ENCODE data around the gene PFDN4. TPM values are rescaled to one million over a fixed set of nuclear protein-coding genes. Genes with fewer than 3 reads are reported as not detected.

Gene PFDN4
- total RNA-seq, 1 donor from 2014 or later = 26.8 TPM

DNA sequence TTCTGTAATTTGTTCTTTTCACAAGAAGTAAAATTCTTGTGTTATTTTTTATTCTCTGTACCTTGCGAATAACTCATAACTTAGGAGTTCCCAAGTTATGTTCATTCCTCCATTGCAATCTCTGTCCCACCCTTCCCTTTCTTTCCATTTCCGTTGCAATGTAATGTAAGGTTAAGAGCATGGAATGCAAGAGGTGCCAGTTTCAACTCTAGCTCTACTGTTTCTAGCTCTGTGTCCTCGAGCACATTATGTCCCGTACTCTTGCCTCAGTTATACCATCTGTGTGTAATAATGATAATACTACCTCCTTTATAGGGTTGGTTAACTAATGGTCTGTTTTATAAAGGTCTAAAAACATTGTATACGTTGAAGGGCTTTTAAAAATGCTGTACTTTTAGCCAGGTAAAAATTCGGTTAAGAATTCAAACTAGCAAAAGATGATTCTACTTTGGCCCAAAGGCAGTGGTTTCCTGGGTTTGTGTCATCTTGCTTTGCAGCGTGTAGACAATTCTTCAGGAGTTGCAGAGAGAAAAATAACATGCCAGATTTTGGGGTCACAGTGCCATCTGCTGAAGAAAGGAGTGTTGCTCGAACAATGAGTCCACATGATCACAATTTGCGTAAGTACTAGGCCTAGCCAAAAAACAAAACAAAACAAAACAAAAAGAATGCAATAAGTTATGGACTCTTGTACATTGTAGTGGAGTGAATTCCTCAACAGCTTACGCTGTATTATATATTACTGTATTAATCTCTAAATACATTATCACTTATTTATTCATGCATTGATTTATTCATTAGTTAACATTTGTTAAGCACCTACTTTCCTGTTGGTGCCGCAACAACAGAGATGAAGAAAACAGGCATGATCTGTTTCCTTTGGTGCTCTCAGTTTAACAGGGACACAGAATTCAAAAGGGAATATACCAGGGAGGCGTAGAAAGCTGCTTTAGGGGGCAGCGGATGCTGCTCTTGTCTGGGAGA, 10.0 kb upstream of the PFDN4 start:
- H3K4me1 Mint-ChIP-seq (ENCODE audit: low read depth) = peaks cover 3% of the 10 kb centered on the region
- H3K9me3 Mint-ChIP-seq (ENCODE audit: low read depth) = no peaks in the 10 kb centered on the region
- no peak overlapping the region for H3K4me3 Mint-ChIP-seq (ENCODE audit: low read depth)
- no peak overlapping the region for H3K27ac Mint-ChIP-seq
- TF ChIP-seq, protein P1, sequence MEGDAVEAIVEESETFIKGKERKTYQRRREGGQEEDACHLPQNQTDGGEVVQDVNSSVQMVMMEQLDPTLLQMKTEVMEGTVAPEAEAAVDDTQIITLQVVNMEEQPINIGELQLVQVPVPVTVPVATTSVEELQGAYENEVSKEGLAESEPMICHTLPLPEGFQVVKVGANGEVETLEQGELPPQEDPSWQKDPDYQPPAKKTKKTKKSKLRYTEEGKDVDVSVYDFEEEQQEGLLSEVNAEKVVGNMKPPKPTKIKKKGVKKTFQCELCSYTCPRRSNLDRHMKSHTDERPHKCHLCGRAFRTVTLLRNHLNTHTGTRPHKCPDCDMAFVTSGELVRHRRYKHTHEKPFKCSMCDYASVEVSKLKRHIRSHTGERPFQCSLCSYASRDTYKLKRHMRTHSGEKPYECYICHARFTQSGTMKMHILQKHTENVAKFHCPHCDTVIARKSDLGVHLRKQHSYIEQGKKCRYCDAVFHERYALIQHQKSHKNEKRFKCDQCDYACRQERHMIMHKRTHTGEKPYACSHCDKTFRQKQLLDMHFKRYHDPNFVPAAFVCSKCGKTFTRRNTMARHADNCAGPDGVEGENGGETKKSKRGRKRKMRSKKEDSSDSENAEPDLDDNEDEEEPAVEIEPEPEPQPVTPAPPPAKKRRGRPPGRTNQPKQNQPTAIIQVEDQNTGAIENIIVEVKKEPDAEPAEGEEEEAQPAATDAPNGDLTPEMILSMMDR (IDR thresholded peaks at IDR 0.05; ENCODE audit: unreplicated experiment) = no peak
- H3K36me3 Mint-ChIP-seq (ENCODE audit: insufficient read depth) = no peaks in the 10 kb centered on the region
- H3K27me3 Mint-ChIP-seq = peaks cover 2% of the 10 kb centered on the region
- DNase-seq (ENCODE audit: low spot score, unreplicated experiment) = no peak

DNA sequence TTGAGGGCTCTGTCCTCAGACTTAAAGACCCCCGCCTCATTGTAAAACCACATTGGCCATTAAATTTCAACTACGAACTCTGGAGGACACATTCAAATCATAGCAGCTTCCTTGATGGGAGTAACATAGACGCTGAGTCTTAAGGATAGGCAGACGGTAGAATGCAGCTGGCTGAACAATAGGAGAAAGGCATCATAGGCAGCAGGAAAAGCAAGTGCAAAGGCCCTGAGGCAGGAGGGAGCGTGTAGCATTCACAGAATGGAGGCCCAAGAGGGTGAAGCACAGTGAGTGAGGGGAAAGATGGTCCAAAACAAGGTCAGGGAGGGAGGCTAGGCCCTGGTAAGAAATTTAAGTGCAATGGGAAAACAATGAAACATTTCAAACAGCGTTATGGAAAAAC, 8.6 kb upstream of the PFDN4 start:
- peaks cover 2% of the 10 kb centered on the region for H3K27me3 Mint-ChIP-seq
- no peaks in the 10 kb centered on the region for H3K9me3 Mint-ChIP-seq (ENCODE audit: low read depth)
- H3K36me3 Mint-ChIP-seq (ENCODE audit: insufficient read depth) = no peaks in the 10 kb centered on the region
- H3K4me1 Mint-ChIP-seq (ENCODE audit: low read depth) = peaks cover 3% of the 10 kb centered on the region
- no peak for DNase-seq (ENCODE audit: low spot score, unreplicated experiment)
- no peak overlapping the region for H3K4me3 Mint-ChIP-seq (ENCODE audit: low read depth)
- TF ChIP-seq, protein P1 (IDR thresholded peaks at IDR 0.05; ENCODE audit: unreplicated experiment) = no peak
- no peak overlapping the region for H3K27ac Mint-ChIP-seq

DNA sequence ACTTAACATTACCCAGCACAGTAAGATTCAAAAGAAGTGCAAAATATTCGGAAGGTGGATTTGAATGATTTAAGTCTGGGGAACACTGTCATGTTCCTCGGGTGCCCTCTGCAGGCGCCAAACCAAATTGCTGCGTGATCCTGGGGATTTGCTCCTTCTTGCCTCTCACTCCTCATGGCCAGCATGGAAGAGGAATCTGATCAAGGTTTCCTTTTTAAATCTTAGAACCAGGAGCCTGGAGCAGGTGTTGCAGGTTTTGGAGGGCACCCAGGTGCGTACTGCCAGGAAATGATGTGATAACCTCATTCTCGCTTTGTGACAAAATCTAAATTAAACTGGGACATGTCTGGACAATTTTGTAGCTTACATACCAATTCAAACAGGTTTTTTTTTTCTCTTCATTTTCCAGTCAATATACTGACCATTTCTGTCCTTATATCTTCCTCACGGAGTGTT, 8.1 kb upstream of the PFDN4 start:
- TF ChIP-seq, protein P1 (IDR thresholded peaks at IDR 0.05; ENCODE audit: unreplicated experiment) = peak; percentile 88
- Mint-ChIP-seq H3K27ac (no peak overlapping the region), H3K9me3 (ENCODE audit: low read depth) (no peaks in the 10 kb centered on the region), H3K4me3 (ENCODE audit: low read depth) (no peak overlapping the region), H3K4me1 (ENCODE audit: low read depth) (peaks cover 3% of the 10 kb centered on the region), H3K27me3 (peaks cover 2% of the 10 kb centered on the region), H3K36me3 (ENCODE audit: insufficient read depth) (no peaks in the 10 kb centered on the region)
- DNase-seq (ENCODE audit: low spot score, unreplicated experiment) = peak; percentile 71

DNA sequence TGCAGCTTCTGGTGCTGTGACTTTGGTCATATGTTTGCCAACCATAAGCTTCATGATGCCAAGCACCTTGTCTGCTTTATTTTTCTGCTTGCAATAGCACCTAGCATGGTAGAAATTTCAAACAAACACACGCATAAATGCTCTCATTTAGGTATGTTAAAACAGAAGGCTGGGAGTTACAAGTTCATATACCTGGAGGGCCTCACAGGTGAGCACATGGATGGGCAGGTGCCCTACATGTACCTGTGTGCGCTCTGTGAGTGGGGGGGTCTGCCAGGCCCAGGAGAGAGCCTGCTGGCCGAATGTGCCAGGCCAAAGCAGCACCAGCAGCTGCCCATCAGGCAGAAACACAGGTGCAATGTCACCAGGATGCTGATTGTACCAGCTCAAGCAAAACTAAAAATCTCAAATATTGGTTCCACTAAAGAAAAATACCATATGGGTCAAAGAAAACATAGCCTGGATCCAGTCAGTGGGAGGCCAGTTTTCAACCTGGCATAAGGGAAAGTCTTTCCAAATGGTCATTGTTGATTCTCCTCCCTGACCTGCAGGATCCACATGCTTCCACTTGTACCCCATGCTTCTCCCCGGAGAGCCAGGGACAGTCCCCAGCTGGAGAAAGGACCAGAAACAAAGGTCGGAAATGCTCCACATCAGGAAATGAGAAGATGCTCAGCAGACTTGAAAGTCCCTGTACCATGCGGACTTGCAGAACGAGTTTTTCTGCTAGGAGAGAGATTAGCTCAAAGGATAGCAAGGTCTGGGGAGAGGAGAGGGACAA, 7.2 kb upstream of the PFDN4 start:
- Mint-ChIP-seq H3K4me1 (ENCODE audit: low read depth) (peaks cover 3% of the 10 kb centered on the region), H3K36me3 (ENCODE audit: insufficient read depth) (no peaks in the 10 kb centered on the region), H3K4me3 (ENCODE audit: low read depth) (no peak overlapping the region), H3K27me3 (peaks cover 1% of the 10 kb centered on the region), H3K27ac (peak overlapping the region; percentile 1), H3K9me3 (ENCODE audit: low read depth) (no peaks in the 10 kb centered on the region)
- no peak for DNase-seq (ENCODE audit: low spot score, unreplicated experiment)
- TF ChIP-seq, protein P1 (IDR thresholded peaks at IDR 0.05; ENCODE audit: unreplicated experiment) = no peak

DNA sequence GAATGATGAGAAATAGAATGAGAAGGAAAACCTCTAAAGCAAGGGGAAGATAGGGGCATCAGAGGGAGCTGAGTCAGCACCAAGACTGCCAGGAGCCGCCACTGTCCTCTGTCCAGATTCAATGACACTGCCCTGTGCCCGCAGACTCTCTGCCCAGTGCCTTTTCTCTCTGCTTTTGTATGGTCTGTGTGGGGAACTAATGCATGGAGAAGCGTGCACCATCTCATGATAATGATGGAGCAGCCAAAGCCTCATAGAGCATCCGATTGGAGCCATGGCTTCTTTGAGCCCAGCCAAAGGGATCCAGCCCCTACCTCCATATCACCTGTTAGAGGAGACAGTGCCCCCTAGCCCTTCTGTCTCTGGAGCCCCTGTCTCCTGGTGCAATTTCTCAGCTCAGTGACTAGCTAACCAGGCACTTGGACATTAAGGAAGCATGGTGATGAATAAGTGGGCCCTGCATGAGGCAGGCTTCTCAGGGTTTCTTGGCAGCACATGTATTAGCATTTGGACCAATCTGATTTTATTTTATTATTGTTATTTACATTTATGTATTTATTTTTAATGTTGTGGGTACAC, 6.5 kb upstream of the PFDN4 start:
- Mint-ChIP-seq H3K36me3 (ENCODE audit: insufficient read depth) (no peaks in the 10 kb centered on the region), H3K4me3 (ENCODE audit: low read depth) (no peak overlapping the region), H3K27me3 (no peaks in the 10 kb centered on the region), H3K27ac (peak overlapping the region; percentile 1), H3K9me3 (ENCODE audit: low read depth) (no peaks in the 10 kb centered on the region), H3K4me1 (ENCODE audit: low read depth) (peaks cover 3% of the 10 kb centered on the region)
- TF ChIP-seq, protein P1 (IDR thresholded peaks at IDR 0.05; ENCODE audit: unreplicated experiment) = no peak
- no peak for DNase-seq (ENCODE audit: low spot score, unreplicated experiment)
